Measurements from ENCODE around the gene NUBPL. TPM values are rescaled to one million over a fixed set of nuclear protein-coding genes. Genes with fewer than 3 reads are reported as not detected.
"Not testable (repeated sequence)": the region's sequence is repeated elsewhere in the genome, so short reads cannot be mapped to it uniquely, and the experiment has no call there.

NUBPL gene
- total RNA-seq, 1 donor from 2014 or later, result 9.8 TPM

DNA sequence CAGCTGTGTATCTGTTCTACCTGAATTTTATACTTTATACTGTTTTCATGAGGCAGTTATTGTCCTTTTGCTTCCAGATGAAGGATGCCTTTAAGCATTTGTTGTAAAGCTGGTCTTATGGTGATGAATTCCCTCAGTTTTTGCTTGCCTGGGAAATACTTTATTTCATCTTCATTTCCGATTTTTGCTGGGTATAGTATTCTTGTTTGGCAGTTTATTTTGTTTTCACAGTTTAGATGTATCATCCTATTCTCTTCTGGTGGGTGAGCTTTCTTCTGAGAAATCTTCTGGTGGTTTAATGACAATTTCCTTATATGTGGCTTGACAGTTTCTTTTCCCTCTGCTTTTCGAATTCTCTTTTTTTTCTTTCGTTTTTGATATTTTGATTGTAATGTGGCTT lies 188.1 kb downstream of the NUBPL start:
- TF ChIP-seq, protein P1, sequence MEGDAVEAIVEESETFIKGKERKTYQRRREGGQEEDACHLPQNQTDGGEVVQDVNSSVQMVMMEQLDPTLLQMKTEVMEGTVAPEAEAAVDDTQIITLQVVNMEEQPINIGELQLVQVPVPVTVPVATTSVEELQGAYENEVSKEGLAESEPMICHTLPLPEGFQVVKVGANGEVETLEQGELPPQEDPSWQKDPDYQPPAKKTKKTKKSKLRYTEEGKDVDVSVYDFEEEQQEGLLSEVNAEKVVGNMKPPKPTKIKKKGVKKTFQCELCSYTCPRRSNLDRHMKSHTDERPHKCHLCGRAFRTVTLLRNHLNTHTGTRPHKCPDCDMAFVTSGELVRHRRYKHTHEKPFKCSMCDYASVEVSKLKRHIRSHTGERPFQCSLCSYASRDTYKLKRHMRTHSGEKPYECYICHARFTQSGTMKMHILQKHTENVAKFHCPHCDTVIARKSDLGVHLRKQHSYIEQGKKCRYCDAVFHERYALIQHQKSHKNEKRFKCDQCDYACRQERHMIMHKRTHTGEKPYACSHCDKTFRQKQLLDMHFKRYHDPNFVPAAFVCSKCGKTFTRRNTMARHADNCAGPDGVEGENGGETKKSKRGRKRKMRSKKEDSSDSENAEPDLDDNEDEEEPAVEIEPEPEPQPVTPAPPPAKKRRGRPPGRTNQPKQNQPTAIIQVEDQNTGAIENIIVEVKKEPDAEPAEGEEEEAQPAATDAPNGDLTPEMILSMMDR (IDR thresholded peaks at IDR 0.05; ENCODE audit: insufficient read depth, low read length, poor library complexity, severe bottlenecking), result no peak
- H3K27me3 ChIP-seq (ENCODE audit: control insufficient read depth, insufficient read depth, low read length), result no peaks in the 10 kb centered on the region
- DNase-seq (ENCODE audit: low read depth), result no peak
- H3K4me3 ChIP-seq (ENCODE audit: low read depth, low read length), result no peak overlapping the region
- no peaks in the 10 kb centered on the region for H3K36me3 ChIP-seq (ENCODE audit: control insufficient read depth, insufficient read depth, low read length)

DNA sequence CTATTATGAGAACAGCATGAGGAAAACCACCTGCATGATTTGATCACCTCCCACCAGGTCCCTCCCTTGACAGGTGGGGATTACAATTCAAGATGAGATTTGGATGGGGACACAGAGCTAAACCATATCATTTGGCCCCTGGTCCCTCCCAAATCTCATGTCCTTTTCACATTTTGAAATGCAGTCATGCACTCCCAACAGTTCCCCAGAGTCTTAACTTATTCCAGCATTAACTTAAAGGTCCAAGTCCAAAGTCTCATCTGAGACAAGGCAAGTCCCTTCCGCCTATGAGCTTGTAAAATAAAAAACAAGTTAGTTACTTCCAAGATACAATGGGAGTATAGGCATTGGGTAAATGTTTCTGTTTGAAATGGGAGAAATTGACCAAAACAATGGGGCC lies 189.8 kb downstream of the NUBPL start:
- not testable (repeated sequence) for H3K36me3 ChIP-seq (ENCODE audit: control insufficient read depth, insufficient read depth, low read length); H3K4me3 ChIP-seq (ENCODE audit: low read depth, low read length); DNase-seq (ENCODE audit: low read depth); H3K27me3 ChIP-seq (ENCODE audit: control insufficient read depth, insufficient read depth, low read length)

GRCh38 chr14:31752867-31753661 lies 191.9 kb downstream of the NUBPL start:
- Histone ChIP-seq H3K36me3 (ENCODE audit: control insufficient read depth, insufficient read depth, low read length) (no peaks in the 10 kb centered on the region), H3K27me3 (ENCODE audit: control insufficient read depth, insufficient read depth, low read length) (no peaks in the 10 kb centered on the region), H3K4me3 (ENCODE audit: low read depth, low read length) (no peak overlapping the region)
- DNase-seq (ENCODE audit: low read depth), result no peak
- TF ChIP-seq, protein P1 (IDR thresholded peaks at IDR 0.05; ENCODE audit: insufficient read depth, low read length, poor library complexity, severe bottlenecking), result no peak

GRCh38 chr14:31758941-31759340 lies 197.7 kb downstream of the NUBPL start:
- Histone ChIP-seq H3K36me3 (ENCODE audit: control insufficient read depth, insufficient read depth, low read length) (no peaks in the 10 kb centered on the region), H3K27me3 (ENCODE audit: control insufficient read depth, insufficient read depth, low read length) (no peaks in the 10 kb centered on the region), H3K4me3 (ENCODE audit: low read depth, low read length) (no peak overlapping the region)
- no peak for DNase-seq (ENCODE audit: low read depth)
- TF ChIP-seq, protein P1 (IDR thresholded peaks at IDR 0.05; ENCODE audit: insufficient read depth, low read length, poor library complexity, severe bottlenecking), result no peak

DNA sequence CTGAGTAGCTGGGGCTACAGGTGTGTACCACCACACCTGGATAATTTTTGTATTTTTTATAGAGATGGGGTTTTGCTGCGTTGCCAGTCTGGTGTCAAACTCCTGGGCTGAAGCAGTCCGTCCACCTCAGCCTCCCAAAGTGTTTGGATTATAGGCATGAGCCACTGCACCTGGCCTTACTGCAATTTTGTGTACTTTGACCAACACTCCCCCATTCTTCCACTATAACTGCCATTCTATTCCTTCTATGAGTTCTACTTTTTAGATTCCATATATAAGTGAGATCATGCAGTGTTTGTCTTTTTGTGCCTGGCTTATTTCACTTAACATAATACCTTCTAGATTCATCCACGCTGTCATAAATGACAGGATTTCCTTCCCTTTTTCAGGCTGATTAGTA lies 199.1 kb downstream of the NUBPL start:
- DNase-seq (ENCODE audit: low read depth), result no peak
- Histone ChIP-seq H3K4me3 (ENCODE audit: low read depth, low read length) (no peak overlapping the region), H3K36me3 (ENCODE audit: control insufficient read depth, insufficient read depth, low read length) (no peaks in the 10 kb centered on the region), H3K27me3 (ENCODE audit: control insufficient read depth, insufficient read depth, low read length) (no peaks in the 10 kb centered on the region)
- TF ChIP-seq, protein P1 (IDR thresholded peaks at IDR 0.05; ENCODE audit: insufficient read depth, low read length, poor library complexity, severe bottlenecking), result no peak

GRCh38 chr14:31761325-31761724 lies 200.1 kb downstream of the NUBPL start:
- DNase-seq (ENCODE audit: low read depth), result no peak
- TF ChIP-seq, protein P1 (IDR thresholded peaks at IDR 0.05; ENCODE audit: insufficient read depth, low read length, poor library complexity, severe bottlenecking), result no peak
- H3K27me3 ChIP-seq (ENCODE audit: control insufficient read depth, insufficient read depth, low read length), result no peaks in the 10 kb centered on the region
- no peak overlapping the region for H3K4me3 ChIP-seq (ENCODE audit: low read depth, low read length)
- H3K36me3 ChIP-seq (ENCODE audit: control insufficient read depth, insufficient read depth, low read length), result no peaks in the 10 kb centered on the region

Data from kidney epithelial cell (primary cell).